H1 (cell line): ENCODE data around the gene WDR37. TPM values are rescaled to one million over a fixed set of nuclear protein-coding genes. Genes with fewer than 3 reads are reported as not detected.

Experiments used
- CHD2 ChIP-seq: IDR thresholded peaks from 2 replicates; pipeline ENCODE4 v1.6.1; 2012; ENCODE audit warnings: low read length, improper control_type of control experiment
- CTCF ChIP-seq, 3 experiments: IDR thresholded peaks; 1 replicate in 2 of 3; 2 replicates in 1 of 3; pipeline versions ENCODE4 v1.5.1 to v1.6.1; 2011; ENCODE audit warnings: low read length in 3 of 3, mild to moderate bottlenecking in 3 of 3, inconsistent platforms in 2 of 3, low read depth in 1 of 3, moderate library complexity in 1 of 3; ENCODE audit not compliant: insufficient read depth in 1 of 3; ENCODE audit errors: control extremely low read depth in 1 of 3
- EGR1 ChIP-seq: IDR thresholded peaks from 2 replicates; pipeline ENCODE4 v1.6.1; 2011; ENCODE audit warnings: low read depth, low read length, borderline replicate concordance
- KDM4A ChIP-seq: IDR thresholded peaks from one replicate; pipeline ENCODE4 v1.7.1; 2012; ENCODE audit warnings: low read depth, mild to moderate bottlenecking, moderate library complexity, low read length, inconsistent platforms; ENCODE audit not compliant: severe bottlenecking
- MAX ChIP-seq: IDR thresholded peaks from 2 replicates; pipeline ENCODE4 v1.6.1; 2012; ENCODE audit warnings: inconsistent platforms
- POLR2AphosphoS5 ChIP-seq: IDR thresholded peaks from 2 replicates; pipeline ENCODE4 v1.6.1; 2011; ENCODE audit warnings: low read depth, low read length
- RFX5 ChIP-seq: IDR thresholded peaks from 2 replicates; pipeline ENCODE4 v1.6.1; 2011; ENCODE audit warnings: low read depth, low read length, improper control_type of control experiment, borderline replicate concordance
- SIRT6 ChIP-seq: IDR thresholded peaks from one replicate; pipeline ENCODE4 v1.7.1; 2012; ENCODE audit warnings: low read length, inconsistent platforms
- TAF7 ChIP-seq: optimal IDR thresholded peaks from 2 replicates; pipeline ENCODE3; 2011; ENCODE audit warnings: low read depth, mild to moderate bottlenecking, inconsistent platforms, low read length, moderate library complexity, borderline replicate concordance
- polyA plus RNA-seq, 7 experiments: library from polyadenylated mRNA; depleted of rRNA in 3 of 7; stranded (reverse) in 5 of 7; unstranded in 2 of 7; fragments of >200 nt in 5 of 7; fragments of 200-250 nt in 2 of 7; gene quantifications; 1 replicate in 5 of 7; 2 replicates in 1 of 7; 4 replicates in 1 of 7; pipeline versions ENCODE4 v1.2.1 to v1.2.3, GENCODE V29; 2011 to 2013; ENCODE audit warnings: missing spikeins in 2 of 7, mixed read lengths in 2 of 7
- total RNA-seq: library from RNA; stranded (reverse); fragmentation: NEBNext Ultra II Directional; extraction: Animal tissue kit (Norgen Biotek cat#: 25700); gene quantifications from 2 replicates; pipeline ENCODE4 v1.2.1, GENCODE V29; 2021

WDR37 gene
- total and polyA plus RNA-seq, 2 of the 8 experiments (the other 6 are each of a cell fraction or from before 2014, with no cell fraction given) = 9.6 to 12.0 TPM

GRCh38 chr10:1155791-1156615 lies 99.8 kb downstream of the WDR37 start (continued):
- TF ChIP-seq MAX (no peak), SIRT6 (no peak), POLR2AphosphoS5 (no peak), RFX5 (no peak), TAF7 (no peak), EGR1 (no peak), KDM4A (no peak), CTCF (IDR thresholded peaks at IDR 0.05; ENCODE audit: control extremely low read depth in 1 of 3, insufficient read depth in 1 of 3, low read depth in 1 of 3, low read length in 3 of 3) (no peak), CHD2 (no peak)
- TF ChIP-seq, all 59 proteins: peak for 0
